Kidney tubule cell (primary cell): ENCODE results near the gene MYOD1.

ENCODE experiments used
- DNase-seq: peaks from one replicate; pipeline ENCODE4 v3.0.0-alpha.2; 2018; ENCODE audit warnings: low spot score

The MYOD1 gene

GRCh38 chr11:17702876-17703275 lies 16.5 kb upstream of the MYOD1 start:
- no peak for DNase-seq

- DNase-seq: no peak
These were observed 15.4 kb upstream of the MYOD1 start for GRCh38 chr11:17703951-17704350.

GRCh38 chr11:17707830-17708229 lies 11.5 kb upstream of the MYOD1 start:
- no peak for DNase-seq

- no peak for DNase-seq
These were observed 7.5 kb upstream of the MYOD1 start for GRCh38 chr11:17711836-17712235.

- DNase-seq: no peak
These were observed 5.5 kb upstream of the MYOD1 start for GRCh38 chr11:17713851-17714250.

GRCh38 chr11:17714356-17714854 lies 5.0 kb upstream of the MYOD1 start:
- DNase-seq: no peak

- DNase-seq: no peak
These were observed 4.5 kb upstream of the MYOD1 start for GRCh38 chr11:17714870-17715269.

GRCh38 chr11:17716807-17717206 lies 2.6 kb upstream of the MYOD1 start:
- DNase-seq: no peak

- DNase-seq: no peak
These were observed 1.4 kb upstream of the MYOD1 start for GRCh38 chr11:17718015-17718414.

GRCh38 chr11:17718510-17718962 lies 835 bp upstream of the MYOD1 start:
- DNase-seq: no peak

- DNase-seq: no peak
These were observed 796 bp downstream of the MYOD1 start for GRCh38 chr11:17719938-17720795.

- DNase-seq: no peak
These were observed 1.4 kb downstream of the MYOD1 start for GRCh38 chr11:17720796-17721171.

- no peak for DNase-seq
These were observed 2.0 kb downstream of the MYOD1 start for GRCh38 chr11:17721242-17721999.

GRCh38 chr11:17722000-17722643 lies 2.8 kb downstream of the MYOD1 start:
- peak; percentile 33 for DNase-seq

GRCh38 chr11:17724020-17724908 lies 4.9 kb downstream of the MYOD1 start:
- DNase-seq: no peak

GRCh38 chr11:17725174-17725573 lies 5.8 kb downstream of the MYOD1 start:
- no peak for DNase-seq

- DNase-seq: no peak
These were observed 10.8 kb downstream of the MYOD1 start for GRCh38 chr11:17730137-17730536.

- peak; percentile 79 for DNase-seq
These were observed 11.5 kb downstream of the MYOD1 start for GRCh38 chr11:17730608-17731462.

- DNase-seq: no peak
These were observed 13.9 kb downstream of the MYOD1 start for GRCh38 chr11:17733261-17733660.

GRCh38 chr11:17734418-17734911 lies 15.1 kb downstream of the MYOD1 start, which contains the start of gene KCNC1:
Gene KCNC1 (plus strand): TSS chr11:17734781. CDS start chr11:17736003, 1,222 bp downstream.
- DNase-seq: peak; percentile 31
